Smooth muscle cell (in vitro differentiated cells): ENCODE measurements around the gene ARHGEF17. TPM values are rescaled to one million over a fixed set of nuclear protein-coding genes. Genes with fewer than 3 reads are reported as not detected.
A peak's percentile ranks its signal among the peaks of the same experiment; 100 is the strongest.

Source experiments
- DNase-seq: peaks from one replicate; lab custom pipeline; 2025; ENCODE audit not compliant: unreplicated experiment; lab: John Stamatoyannopoulos, UW
- H2AFZ ChIP-seq: fragments of 200-600 bp; sonication (generic); 2 replicates; pipeline ENCODE4 v1.6.0; 2016; ENCODE audit warnings: antibody characterized with exemption, low read depth, mild to moderate bottlenecking
- H3F3A ChIP-seq: fragments of 200-600 bp; sonication (generic); 2 replicates; pipeline ENCODE4 v1.6.0; 2017; ENCODE audit warnings: antibody characterized with exemption, low read depth
- H3K27ac ChIP-seq: fragments of 200-600 bp; sonication (generic); 2 replicates; pipeline ENCODE4 v1.5.1; 2016; ENCODE audit warnings: low read depth, mild to moderate bottlenecking
- H3K27me3 ChIP-seq: fragments of 200-600 bp; sonication (generic); 2 replicates; pipeline ENCODE4 v1.6.1; 2016; ENCODE audit warnings: low read depth, mild to moderate bottlenecking
- H3K36me3 ChIP-seq: fragments of 200-600 bp; sonication (generic); 2 replicates; pipeline ENCODE4 v1.5.1; 2016; ENCODE audit warnings: low read depth
- H3K4me1 ChIP-seq: fragments of 200-600 bp; sonication (generic); 2 replicates; pipeline ENCODE4 v1.5.1; 2016; ENCODE audit warnings: low read depth
- H3K4me2 ChIP-seq: fragments of 200-600 bp; sonication (generic); 2 replicates; pipeline ENCODE4 v1.6.0; 2016; ENCODE audit warnings: mild to moderate bottlenecking
- H3K4me3 ChIP-seq: fragments of 200-600 bp; sonication (generic); 2 replicates; pipeline ENCODE4 v1.5.1; 2016; ENCODE audit warnings: mild to moderate bottlenecking
- H3K79me2 ChIP-seq: fragments of 200-600 bp; sonication (generic); 2 replicates; pipeline ENCODE4 v1.6.0; 2016; ENCODE audit warnings: low read depth, mild to moderate bottlenecking
- H3K9ac ChIP-seq: fragments of 200-600 bp; sonication (generic); 2 replicates; pipeline ENCODE4 v1.6.0; 2016; ENCODE audit warnings: low read depth
- H3K9me3 ChIP-seq: fragments of 200-600 bp; sonication (generic); replicated peaks from 2 replicates; pipeline ENCODE4 v1.5.1; 2016; ENCODE audit warnings: low read depth
- H4K20me1 ChIP-seq: fragments of 200-600 bp; sonication (generic); 2 replicates; pipeline ENCODE4 v1.6.0; 2016; ENCODE audit warnings: low read depth
- WGBS: methylation state at CpG from one replicate; pipeline ENCODE4 v1.1.7; 2016; ENCODE audit warnings: low lambda C conversion rate; 5-methylcytosine and 5-hydroxymethylcytosine counted together
- polyA plus RNA-seq: library from polyadenylated mRNA; unstranded; fragments of >200 nt; fragmentation: Nextera tagmentation; extraction: Ambion mirVana; gene quantifications from 2 replicates; pipeline ENCODE4 v1.2.1, GENCODE V29; 2016
- total RNA-seq: library from RNA; depleted of rRNA; stranded (reverse); fragments of >200 nt; gene quantifications from 2 replicates; pipeline ENCODE4 v1.2.3, GENCODE V29; 2014
- TF ChIP-seq, protein P1 (sequence below): fragments of 200-600 bp; sonication (generic); IDR thresholded peaks from 2 replicates; pipeline ENCODE4 v1.5.1; 2017; ENCODE audit warnings: borderline replicate concordance, mild to moderate bottlenecking, antibody characterized with exemption; ENCODE audit not compliant: insufficient read depth, poor library complexity, severe bottlenecking

ARHGEF17 gene
- total and polyA plus RNA-seq, 2 experiments from 2014 or later, result 18.0 to 27.8 TPM

DNA sequence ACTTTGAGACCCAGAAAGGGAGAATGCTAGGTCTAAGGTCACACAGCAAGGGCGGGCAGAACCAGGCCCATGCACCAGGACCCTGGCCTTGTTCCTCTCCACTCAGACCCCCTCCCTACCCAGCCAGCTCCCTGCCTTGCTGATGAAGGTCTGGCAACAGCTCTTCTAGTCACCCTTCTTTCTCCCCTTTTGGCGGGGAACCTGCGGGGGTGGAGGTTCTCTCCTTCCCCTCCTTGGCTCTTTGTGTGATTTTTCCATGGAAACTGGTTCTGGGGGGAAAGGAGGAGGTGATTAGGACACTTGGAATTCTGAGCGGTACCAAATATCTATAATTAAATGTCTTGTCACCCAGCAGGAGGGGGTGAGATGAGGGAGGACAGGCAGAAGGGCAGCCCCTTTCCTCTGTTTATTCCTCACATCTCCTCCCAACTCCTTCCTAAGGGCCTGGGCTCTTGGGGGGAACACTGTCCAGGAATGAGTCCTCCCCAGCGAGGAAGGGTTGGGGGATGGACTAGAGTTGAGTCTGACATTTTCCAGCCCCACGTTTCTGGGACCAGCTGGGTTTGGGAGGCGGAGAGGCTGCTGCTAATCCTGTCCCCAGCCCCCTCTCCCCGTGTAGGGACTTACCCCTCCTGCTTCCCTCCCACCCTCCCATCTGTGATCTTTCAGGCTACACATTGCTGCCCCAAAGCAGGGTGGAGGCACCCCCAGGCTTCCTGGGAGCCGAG lies 7.4 kb downstream of the ARHGEF17 start:
- Histone ChIP-seq H3K4me3 (no peak overlapping the region), H3K9ac (peak overlapping the region; percentile 49), H3K9me3 (no peaks in the 10 kb centered on the region), H4K20me1 (peaks cover 90% of the 10 kb centered on the region), H3K27ac (peak overlapping the region; percentile 74), H3K36me3 (no peaks in the 10 kb centered on the region), H3K4me1 (peaks cover 59% of the 10 kb centered on the region), H3F3A (peaks cover 12% of the 10 kb centered on the region), H3K27me3 (no peaks in the 10 kb centered on the region), H3K4me2 (peak overlapping the region; percentile 99), H3K79me2 (peaks cover 100% of the 10 kb centered on the region), H2AFZ (no peak overlapping the region)
- TF ChIP-seq, protein P1, sequence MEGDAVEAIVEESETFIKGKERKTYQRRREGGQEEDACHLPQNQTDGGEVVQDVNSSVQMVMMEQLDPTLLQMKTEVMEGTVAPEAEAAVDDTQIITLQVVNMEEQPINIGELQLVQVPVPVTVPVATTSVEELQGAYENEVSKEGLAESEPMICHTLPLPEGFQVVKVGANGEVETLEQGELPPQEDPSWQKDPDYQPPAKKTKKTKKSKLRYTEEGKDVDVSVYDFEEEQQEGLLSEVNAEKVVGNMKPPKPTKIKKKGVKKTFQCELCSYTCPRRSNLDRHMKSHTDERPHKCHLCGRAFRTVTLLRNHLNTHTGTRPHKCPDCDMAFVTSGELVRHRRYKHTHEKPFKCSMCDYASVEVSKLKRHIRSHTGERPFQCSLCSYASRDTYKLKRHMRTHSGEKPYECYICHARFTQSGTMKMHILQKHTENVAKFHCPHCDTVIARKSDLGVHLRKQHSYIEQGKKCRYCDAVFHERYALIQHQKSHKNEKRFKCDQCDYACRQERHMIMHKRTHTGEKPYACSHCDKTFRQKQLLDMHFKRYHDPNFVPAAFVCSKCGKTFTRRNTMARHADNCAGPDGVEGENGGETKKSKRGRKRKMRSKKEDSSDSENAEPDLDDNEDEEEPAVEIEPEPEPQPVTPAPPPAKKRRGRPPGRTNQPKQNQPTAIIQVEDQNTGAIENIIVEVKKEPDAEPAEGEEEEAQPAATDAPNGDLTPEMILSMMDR, result no peak
- DNase-seq, result no peak
- WGBS, result 34% methylated on average over 9 of the region's 9 CpGs

DNA sequence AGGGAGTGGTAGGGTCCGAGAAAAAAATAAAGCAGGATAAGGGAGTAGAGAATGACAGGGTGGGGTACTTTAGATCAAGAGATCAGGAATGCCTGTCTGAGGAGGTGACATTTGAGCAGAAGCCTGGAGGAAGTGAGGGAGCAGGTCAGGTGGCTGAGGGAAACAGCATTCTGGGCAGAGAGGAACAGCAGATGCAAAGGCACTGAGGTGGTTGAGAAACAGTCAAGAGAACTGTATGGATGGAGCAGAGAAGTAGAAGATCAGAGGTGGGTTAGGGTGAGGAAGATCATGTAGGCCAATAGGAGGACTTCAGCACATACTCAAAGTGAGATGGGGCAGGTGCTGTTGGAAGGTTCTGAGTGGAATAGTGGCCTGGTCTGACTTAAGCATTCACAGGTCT lies 8.3 kb downstream of the ARHGEF17 start:
- H3K27me3 ChIP-seq, result no peaks in the 10 kb centered on the region
- no peak overlapping the region for H3K4me2 ChIP-seq
- no peak for DNase-seq
- no peaks in the 10 kb centered on the region for H3K36me3 ChIP-seq
- H3K27ac ChIP-seq, result no peak overlapping the region
- TF ChIP-seq, protein P1, result no peak
- H3K4me3 ChIP-seq, result no peak overlapping the region
- H3K9me3 ChIP-seq, result no peaks in the 10 kb centered on the region
- H2AFZ ChIP-seq, result no peak overlapping the region
- peaks cover 51% of the 10 kb centered on the region for H3K4me1 ChIP-seq
- peaks cover 99% of the 10 kb centered on the region for H3K79me2 ChIP-seq
- H3F3A ChIP-seq, result peaks cover 20% of the 10 kb centered on the region
- 96% methylated on average over 1 of the region's 1 CpG for WGBS
- H4K20me1 ChIP-seq, result peaks cover 87% of the 10 kb centered on the region
- H3K9ac ChIP-seq, result no peak overlapping the region

DNA sequence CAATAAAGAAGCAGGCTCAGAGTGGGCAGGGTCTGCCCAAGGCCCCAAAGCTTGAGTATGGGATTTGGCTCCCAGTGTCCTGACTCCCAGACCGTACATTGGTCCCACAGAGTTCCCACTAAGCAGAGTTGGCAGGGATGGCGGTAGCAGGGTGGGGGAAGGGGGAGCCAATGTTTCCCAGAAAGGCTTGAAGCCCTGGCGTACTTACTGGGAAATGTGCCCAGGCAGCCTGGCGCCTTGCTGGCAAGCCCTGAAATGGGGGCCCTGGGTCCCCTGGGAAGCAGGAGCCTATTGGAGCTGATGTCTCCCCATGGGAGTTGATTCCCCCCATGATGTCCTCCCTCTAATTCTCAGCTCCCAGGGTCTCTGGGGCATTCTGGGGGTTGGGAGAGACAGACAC lies 9.3 kb downstream of the ARHGEF17 start:
- Histone ChIP-seq H3K4me2 (no peak overlapping the region), H3K27ac (no peak overlapping the region)

More for the DNA sequence above, 9.3 kb downstream of the ARHGEF17 start:
- TF ChIP-seq, protein P1, result no peak
- 91% methylated on average over 4 of the region's 4 CpGs for WGBS
- Histone ChIP-seq H3F3A (peaks cover 22% of the 10 kb centered on the region), H3K9me3 (no peaks in the 10 kb centered on the region), H3K36me3 (no peaks in the 10 kb centered on the region), H3K27me3 (no peaks in the 10 kb centered on the region), H3K79me2 (peaks cover 91% of the 10 kb centered on the region), H3K4me1 (peaks cover 50% of the 10 kb centered on the region), H2AFZ (no peak overlapping the region), H3K4me3 (no peak overlapping the region), H3K9ac (no peak overlapping the region), H4K20me1 (peaks cover 85% of the 10 kb centered on the region)
- DNase-seq, result no peak
